ENCODE results near the gene FASTK. TPM values are rescaled to one million over a fixed set of nuclear protein-coding genes. Genes with fewer than 3 reads are reported as not detected.
A peak's percentile ranks its signal among the peaks of the same experiment; 100 is the strongest.

Gene FASTK
- polyA plus RNA-seq, 1 donor (not counting 4 experiments of a cell fraction or from before 2014, with no cell fraction given) = 27.2 TPM

DNA sequence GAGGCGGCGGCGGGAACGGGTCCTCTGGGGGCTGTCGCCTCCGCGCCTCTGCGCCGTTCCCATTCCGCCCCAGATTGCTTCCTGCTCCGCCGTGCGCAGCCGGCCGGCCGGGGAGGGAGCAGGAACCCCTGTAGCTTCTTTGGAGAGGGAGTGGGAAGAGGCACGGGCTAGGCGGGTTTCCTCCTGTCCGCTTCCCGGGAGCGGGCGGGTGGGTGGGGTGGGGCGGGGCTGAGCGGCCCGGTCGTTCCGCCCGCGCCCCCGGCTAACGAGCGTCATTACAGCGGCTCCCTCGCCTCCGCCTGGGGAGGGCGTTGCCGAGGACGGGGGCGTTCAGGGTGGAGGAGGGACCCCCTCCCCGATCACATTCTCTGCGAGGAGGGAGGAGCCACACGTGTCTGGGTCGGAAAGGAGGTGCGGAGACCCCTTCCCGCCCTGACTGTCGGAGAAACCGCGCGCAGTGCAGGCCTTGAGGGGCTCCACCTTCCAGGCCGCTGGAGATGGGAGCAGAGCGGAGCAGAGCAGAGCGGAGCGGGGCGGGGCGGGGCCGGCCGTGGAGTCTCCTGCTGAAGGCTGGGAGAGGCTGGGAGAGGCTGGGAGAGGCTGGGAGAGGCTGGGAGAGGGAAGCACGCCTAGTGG is 45.4 kb upstream of the FASTK start:
- no peak for TF ChIP-seq CTCF (optimal IDR thresholded peaks at IDR 0.05 in 1 of 3, IDR thresholded peaks at IDR 0.05 in 1 of 3, conservative IDR thresholded peaks at IDR 0.05 in 1 of 3; ENCODE audit: extremely low read depth in 1 of 3, insufficient read depth in 2 of 3, low read length in 3 of 3)
- no peak for TF ChIP-seq EZH2 (IDR thresholded peaks at IDR 0.05; ENCODE audit: low read length)
- Histone ChIP-seq H3K27ac (ENCODE audit: control insufficient read depth, insufficient read depth, low read length) (no peak overlapping the region), H3K79me2 (ENCODE audit: control insufficient read depth, insufficient read depth, low read length) (peaks cover 23% of the 10 kb centered on the region), H3K9me3 (ENCODE audit: control insufficient read depth, low read depth, low read length) (no peaks in the 10 kb centered on the region), H3K27me3 (ENCODE audit: control insufficient read depth, extremely low read depth, insufficient read depth, low read length) (no peaks in the 10 kb centered on the region), H3K4me3 (ENCODE audit: control insufficient read depth in 2 of 3, extremely low read depth in 1 of 3, insufficient read depth in 2 of 3, low read depth in 1 of 3, low read length in 3 of 3) (peak overlapping the region in 2 of 3 experiments; percentile 10 to 37), H3K4me1 (ENCODE audit: control insufficient read depth, extremely low read depth, insufficient read depth, low read length) (peaks cover 18% of the 10 kb centered on the region), H3K9me1 (ENCODE audit: control insufficient read depth, extremely low read depth, insufficient read depth, low read length) (peaks cover 2% of the 10 kb centered on the region), H3K36me3 (ENCODE audit: control insufficient read depth in 2 of 2, extremely low read depth in 1 of 2, insufficient read depth in 2 of 2, low read length in 2 of 2) (peaks cover 43 to 46% of the 10 kb centered on the region in 2 experiments), H2AFZ (ENCODE audit: control insufficient read depth, low read length) (no peak overlapping the region), H4K20me1 (ENCODE audit: control insufficient read depth, extremely low read depth, insufficient read depth, low read length) (peaks cover 27% of the 10 kb centered on the region), H3K9ac (ENCODE audit: control insufficient read depth, extremely low read depth, insufficient read depth, low read length) (no peak overlapping the region), H3K4me2 (ENCODE audit: control insufficient read depth, extremely low read depth, insufficient read depth, low read depth, low read length) (peak overlapping the region; percentile 66)
- dilution Hi-C loops (cut with MboI; ENCODE audit: extremely low pct_ligation_motif_present, low sequenced_read_pairs) = no loop called here
- DNase-seq (ENCODE audit: low read depth, low spot score) = no peak
- FAIRE-seq = no peak

- peaks cover 23% of the 10 kb centered on the region for H3K79me2 ChIP-seq (ENCODE audit: control insufficient read depth, insufficient read depth, low read length)
- peaks cover 46% of the 10 kb centered on the region in 2 experiments for H3K36me3 ChIP-seq (ENCODE audit: control insufficient read depth in 2 of 2, extremely low read depth in 1 of 2, insufficient read depth in 2 of 2, low read length in 2 of 2)
- H3K9me1 ChIP-seq (ENCODE audit: control insufficient read depth, extremely low read depth, insufficient read depth, low read length) = peaks cover 2% of the 10 kb centered on the region
- FAIRE-seq (no peak), DNase-seq (ENCODE audit: low read depth, low spot score) (no peak)
- no peak overlapping the region for H3K9ac ChIP-seq (ENCODE audit: control insufficient read depth, extremely low read depth, insufficient read depth, low read length)
- H3K27ac ChIP-seq (ENCODE audit: control insufficient read depth, insufficient read depth, low read length) = no peak overlapping the region
- no peak overlapping the region for H2AFZ ChIP-seq (ENCODE audit: control insufficient read depth, low read length)
- dilution Hi-C loops (cut with MboI; ENCODE audit: extremely low pct_ligation_motif_present, low sequenced_read_pairs) = no loop called here
- peaks cover 18% of the 10 kb centered on the region for H3K4me1 ChIP-seq (ENCODE audit: control insufficient read depth, extremely low read depth, insufficient read depth, low read length)
- TF ChIP-seq EZH2 (IDR thresholded peaks at IDR 0.05; ENCODE audit: low read length) (no peak), CTCF (optimal IDR thresholded peaks at IDR 0.05 in 1 of 3, IDR thresholded peaks at IDR 0.05 in 1 of 3, conservative IDR thresholded peaks at IDR 0.05 in 1 of 3; ENCODE audit: extremely low read depth in 1 of 3, insufficient read depth in 2 of 3, low read length in 3 of 3) (no peak)
- H3K27me3 ChIP-seq (ENCODE audit: control insufficient read depth, extremely low read depth, insufficient read depth, low read length) = no peaks in the 10 kb centered on the region
- peak overlapping the region in 2 of 3 experiments; percentile 10 to 37 for H3K4me3 ChIP-seq (ENCODE audit: control insufficient read depth in 2 of 3, extremely low read depth in 1 of 3, insufficient read depth in 2 of 3, low read depth in 1 of 3, low read length in 3 of 3)
- H3K4me2 ChIP-seq (ENCODE audit: control insufficient read depth, extremely low read depth, insufficient read depth, low read depth, low read length) = peak overlapping the region; percentile 66
- H3K9me3 ChIP-seq (ENCODE audit: control insufficient read depth, low read depth, low read length) = no peaks in the 10 kb centered on the region
- peaks cover 25% of the 10 kb centered on the region for H4K20me1 ChIP-seq (ENCODE audit: control insufficient read depth, extremely low read depth, insufficient read depth, low read length)
Measured at GRCh38 chr7:151125470-151125845, 44.8 kb upstream of the FASTK start.

All from keratinocyte (primary cell).